ENCODE data around the gene KISS1. TPM values are rescaled to one million over a fixed set of nuclear protein-coding genes. Genes with fewer than 3 reads are reported as not detected.

KISS1 gene
- polyA plus RNA-seq, 1 of the 3 experiments (the other 2 are of a cell fraction) = 0.10 TPM

- TF ChIP-seq USF2 (IDR thresholded peaks at IDR 0.05; ENCODE audit: borderline replicate concordance, low read depth, low read length) = no peak
- TF ChIP-seq ELF1 (IDR thresholded peaks at IDR 0.05) = no peak
- no peak for TF ChIP-seq YY1 (IDR thresholded peaks at IDR 0.05; ENCODE audit: low read depth)
- no peak for TF ChIP-seq JUND (IDR thresholded peaks at IDR 0.05)
These were observed 41.6 kb downstream of the KISS1 start (continued) for GRCh38 chr1:204154568-204155255.

DNA sequence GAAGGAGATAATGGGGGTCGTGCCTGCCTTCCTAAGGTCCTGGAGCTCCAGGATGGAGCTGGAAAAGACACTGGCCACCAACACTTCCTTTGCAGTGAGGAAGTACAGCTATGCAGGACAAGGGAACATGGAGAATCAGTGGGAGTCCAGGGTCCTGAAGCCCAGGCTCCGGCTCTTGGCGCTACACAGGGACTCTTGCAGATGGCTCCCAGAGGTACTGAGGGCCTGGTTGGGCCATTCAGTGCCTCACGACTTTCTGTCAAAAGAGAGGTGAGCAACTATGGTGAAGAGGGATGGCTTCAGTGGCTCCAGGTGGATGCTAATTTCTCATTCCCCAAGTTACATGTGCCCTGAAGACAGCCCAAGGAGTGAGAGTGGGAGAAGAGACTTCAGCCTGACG is 42.6 kb downstream of the KISS1 start:
- no peak overlapping the region for H3K9ac ChIP-seq
- H3K27me3 ChIP-seq (ENCODE audit: insufficient read depth) = no peaks in the 10 kb centered on the region; the same call in 1 of the 2 replicates
- H3F3A ChIP-seq (replicated peaks; ENCODE audit: insufficient read depth) = no peaks in the 10 kb centered on the region
- no peak overlapping the region for H2AFZ ChIP-seq (ENCODE audit: low read depth)
- H3K4me2 ChIP-seq = no peak overlapping the region
- no peak for DNase-seq
- TF ChIP-seq SIN3A (IDR thresholded peaks at IDR 0.05; ENCODE audit: borderline replicate concordance, low read depth, low read length) (no peak), RXRA (IDR thresholded peaks at IDR 0.05; ENCODE audit: borderline replicate concordance, low read depth) (no peak), FOXJ3 (CRISPR knock-in tag; IDR thresholded peaks at IDR 0.05) (no peak), CHD2 (IDR thresholded peaks at IDR 0.05; ENCODE audit: low read length, partially characterized antibody) (no peak), ELF1 (IDR thresholded peaks at IDR 0.05) (no peak), FOSL2 (IDR thresholded peaks at IDR 0.05; ENCODE audit: borderline replicate concordance, low read depth) (no peak), RCOR1 (IDR thresholded peaks at IDR 0.05; ENCODE audit: low read length) (no peak), PBX3 (IDR thresholded peaks at IDR 0.05) (no peak), NFIC (IDR thresholded peaks at IDR 0.05; ENCODE audit: borderline replicate concordance) (no peak), JUND (IDR thresholded peaks at IDR 0.05) (no peak), TEAD4 (IDR thresholded peaks at IDR 0.05; ENCODE audit: borderline replicate concordance, insufficient read depth) (no peak), SMC3 (IDR thresholded peaks at IDR 0.05; ENCODE audit: low read depth, low read length) (no peak), GATA2 (CRISPR knock-in tag; IDR thresholded peaks at IDR 0.05) (no peak), EZH2phosphoT487 (IDR thresholded peaks at IDR 0.05; ENCODE audit: borderline replicate concordance, low read depth) (no peak)
- TF ChIP-seq, protein P1, sequence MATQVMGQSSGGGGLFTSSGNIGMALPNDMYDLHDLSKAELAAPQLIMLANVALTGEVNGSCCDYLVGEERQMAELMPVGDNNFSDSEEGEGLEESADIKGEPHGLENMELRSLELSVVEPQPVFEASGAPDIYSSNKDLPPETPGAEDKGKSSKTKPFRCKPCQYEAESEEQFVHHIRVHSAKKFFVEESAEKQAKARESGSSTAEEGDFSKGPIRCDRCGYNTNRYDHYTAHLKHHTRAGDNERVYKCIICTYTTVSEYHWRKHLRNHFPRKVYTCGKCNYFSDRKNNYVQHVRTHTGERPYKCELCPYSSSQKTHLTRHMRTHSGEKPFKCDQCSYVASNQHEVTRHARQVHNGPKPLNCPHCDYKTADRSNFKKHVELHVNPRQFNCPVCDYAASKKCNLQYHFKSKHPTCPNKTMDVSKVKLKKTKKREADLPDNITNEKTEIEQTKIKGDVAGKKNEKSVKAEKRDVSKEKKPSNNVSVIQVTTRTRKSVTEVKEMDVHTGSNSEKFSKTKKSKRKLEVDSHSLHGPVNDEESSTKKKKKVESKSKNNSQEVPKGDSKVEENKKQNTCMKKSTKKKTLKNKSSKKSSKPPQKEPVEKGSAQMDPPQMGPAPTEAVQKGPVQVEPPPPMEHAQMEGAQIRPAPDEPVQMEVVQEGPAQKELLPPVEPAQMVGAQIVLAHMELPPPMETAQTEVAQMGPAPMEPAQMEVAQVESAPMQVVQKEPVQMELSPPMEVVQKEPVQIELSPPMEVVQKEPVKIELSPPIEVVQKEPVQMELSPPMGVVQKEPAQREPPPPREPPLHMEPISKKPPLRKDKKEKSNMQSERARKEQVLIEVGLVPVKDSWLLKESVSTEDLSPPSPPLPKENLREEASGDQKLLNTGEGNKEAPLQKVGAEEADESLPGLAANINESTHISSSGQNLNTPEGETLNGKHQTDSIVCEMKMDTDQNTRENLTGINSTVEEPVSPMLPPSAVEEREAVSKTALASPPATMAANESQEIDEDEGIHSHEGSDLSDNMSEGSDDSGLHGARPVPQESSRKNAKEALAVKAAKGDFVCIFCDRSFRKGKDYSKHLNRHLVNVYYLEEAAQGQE (IDR thresholded peaks at IDR 0.05; ENCODE audit: low read depth, low read length) = no peak
- TF ChIP-seq, protein P2, sequence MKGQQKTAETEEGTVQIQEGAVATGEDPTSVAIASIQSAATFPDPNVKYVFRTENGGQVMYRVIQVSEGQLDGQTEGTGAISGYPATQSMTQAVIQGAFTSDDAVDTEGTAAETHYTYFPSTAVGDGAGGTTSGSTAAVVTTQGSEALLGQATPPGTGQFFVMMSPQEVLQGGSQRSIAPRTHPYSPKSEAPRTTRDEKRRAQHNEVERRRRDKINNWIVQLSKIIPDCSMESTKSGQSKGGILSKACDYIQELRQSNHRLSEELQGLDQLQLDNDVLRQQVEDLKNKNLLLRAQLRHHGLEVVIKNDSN (IDR thresholded peaks at IDR 0.05; ENCODE audit: borderline replicate concordance, low read depth) = no peak
- TF ChIP-seq, protein P3, sequence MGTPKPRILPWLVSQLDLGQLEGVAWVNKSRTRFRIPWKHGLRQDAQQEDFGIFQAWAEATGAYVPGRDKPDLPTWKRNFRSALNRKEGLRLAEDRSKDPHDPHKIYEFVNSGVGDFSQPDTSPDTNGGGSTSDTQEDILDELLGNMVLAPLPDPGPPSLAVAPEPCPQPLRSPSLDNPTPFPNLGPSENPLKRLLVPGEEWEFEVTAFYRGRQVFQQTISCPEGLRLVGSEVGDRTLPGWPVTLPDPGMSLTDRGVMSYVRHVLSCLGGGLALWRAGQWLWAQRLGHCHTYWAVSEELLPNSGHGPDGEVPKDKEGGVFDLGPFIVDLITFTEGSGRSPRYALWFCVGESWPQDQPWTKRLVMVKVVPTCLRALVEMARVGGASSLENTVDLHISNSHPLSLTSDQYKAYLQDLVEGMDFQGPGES (IDR thresholded peaks at IDR 0.05; ENCODE audit: low read depth, low read length) = no peak
- no peaks in the 10 kb centered on the region for H3K9me3 ChIP-seq
- ChIA-PET CTCF (interaction anchor here (1.0 to 7.2 kb wide), 8 partner anchors 9 to 245 kb away, joined by 3 to 51 read pairs (median 8); no protein-coding TSS in a partner anchor), POLR2A (no interaction called here)
- no peaks in the 10 kb centered on the region for H4K20me1 ChIP-seq (ENCODE audit: insufficient read depth)
- H3K27ac ChIP-seq (ENCODE audit: low read depth in 2 of 2, low read length in 1 of 2) = no peak overlapping the region
- no peak overlapping the region for H3K4me3 ChIP-seq (ENCODE audit: low read depth in 2 of 2, low read length in 1 of 2)
- peaks cover 3 to 19% of the 10 kb centered on the region in 2 experiments; a peak in 1 of 4 replicates for H3K4me1 ChIP-seq (ENCODE audit: control insufficient read depth in 1 of 2, insufficient read depth in 2 of 2, low read depth in 1 of 2, low read length in 1 of 2)
- H3K9me2 ChIP-seq = no peaks in the 10 kb centered on the region
- no peaks in the 10 kb centered on the region for H3K79me2 ChIP-seq (ENCODE audit: insufficient read depth)
- 95% methylated on average over 5 of the region's 5 CpGs for WGBS (ENCODE audit: low lambda C conversion rate)
- H3K36me3 ChIP-seq (replicated peaks in 1 of 2; ENCODE audit: control insufficient read depth in 1 of 2, insufficient read depth in 2 of 2, low read length in 1 of 2) = no peaks in the 10 kb centered on the region

Measured in SK-N-SH (cell line).